HG02884 (cell line): ENCODE data around the gene YEATS2.
A peak's percentile ranks its signal among the peaks of the same experiment; 100 is the strongest.
"Not testable (repeated sequence)": the region's sequence is repeated elsewhere in the genome, so short reads cannot be mapped to it uniquely, and the experiment has no call there.

Source experiments
- ATAC-seq: cut with Tn5 transposase; IDR thresholded peaks from one replicate; pipeline ENCODE4 v1.9.1; 2021; ENCODE audit warnings: mild to moderate bottlenecking, moderate library complexity; ENCODE audit not compliant: unreplicated experiment

The YEATS2 gene

GRCh38 chr3:183697610-183698317, at the start of gene YEATS2:
Gene YEATS2 (plus strand): TSS chr3:183697797. CDS start chr3:183715163, 17,366 bp downstream.
- peak; percentile 73 for ATAC-seq

- no peak for ATAC-seq
Measured at GRCh38 chr3:183650554-183650953, 47.0 kb upstream of the YEATS2 start.

- ATAC-seq, result no peak
Measured at GRCh38 chr3:183653209-183654064, 44.2 kb upstream of the YEATS2 start.

GRCh38 chr3:183654727-183655126, 42.9 kb upstream of the YEATS2 start:
- ATAC-seq, result no peak

GRCh38 chr3:183662099-183662498, 35.5 kb upstream of the YEATS2 start:
- no peak for ATAC-seq

GRCh38 chr3:183664913-183665381, 32.6 kb upstream of the YEATS2 start:
- no peak for ATAC-seq

GRCh38 chr3:183680061-183680460, 17.5 kb upstream of the YEATS2 start:
- no peak for ATAC-seq

- ATAC-seq, result no peak
Measured at GRCh38 chr3:183687705-183688104, 9.9 kb upstream of the YEATS2 start.

- ATAC-seq, result no peak
Measured at GRCh38 chr3:183688874-183689273, 8.7 kb upstream of the YEATS2 start.

GRCh38 chr3:183689621-183690020, 8.0 kb upstream of the YEATS2 start:
- ATAC-seq, result not testable (repeated sequence)

GRCh38 chr3:183690402-183690995, 7.1 kb upstream of the YEATS2 start:
- ATAC-seq, result no peak

- ATAC-seq, result no peak
Measured at GRCh38 chr3:183692436-183692835, 5.2 kb upstream of the YEATS2 start.

- no peak for ATAC-seq
Measured at GRCh38 chr3:183695569-183696364, 1.8 kb upstream of the YEATS2 start.

GRCh38 chr3:183697123-183697609, 431 bp upstream of the YEATS2 start:
- no peak for ATAC-seq

- ATAC-seq, result peak; percentile 12
Measured at GRCh38 chr3:183698318-183698751, 738 bp downstream of the YEATS2 start.

GRCh38 chr3:183698756-183699155, 1.2 kb downstream of the YEATS2 start:
- no peak for ATAC-seq

- ATAC-seq, result no peak
Measured at GRCh38 chr3:183699238-183699947, 1.8 kb downstream of the YEATS2 start.

GRCh38 chr3:183701744-183702143, 4.1 kb downstream of the YEATS2 start:
- ATAC-seq, result no peak

GRCh38 chr3:183703892-183704291, 6.3 kb downstream of the YEATS2 start:
- ATAC-seq, result not testable (repeated sequence)

- ATAC-seq, result no peak
Measured at GRCh38 chr3:183710231-183710630, 12.6 kb downstream of the YEATS2 start.
